ENCODE data around the gene FCAMR. TPM values are rescaled to one million over a fixed set of nuclear protein-coding genes. Genes with fewer than 3 reads are reported as not detected.

FCAMR gene
- total RNA-seq: 1 to 10 TPM in 1 of 2 donors, not detected in 1; 2.3 TPM

GRCh38 chr1:206970446-206970845, at the start of gene FCAMR:
FCAMR (minus strand) TSS chr1:206970460; CDS start chr1:206970125, 335 bp downstream.
- 86% methylated on average over 2 of the region's 2 CpGs for WGBS
- no peak for DNase-seq (ENCODE audit: low spot score)
- Histone ChIP-seq H3K27me3 (replicated peaks; ENCODE audit: insufficient read depth) (no peaks in the 10 kb centered on the region), H3K4me1 (replicated peaks) (no peaks in the 10 kb centered on the region), H3K9me3 (no peaks in the 10 kb centered on the region), H3K27ac (no peak within 1 kb of the TSS), H3K4me3 (no peak within 1 kb of the TSS), H3K36me3 (no peaks in the 10 kb centered on the region)
- intact Hi-C loops (cut with DNase I): loop anchor here (10.0 kb wide), 1 partner anchor 476 kb away; no protein-coding TSS in a partner anchor
- TF ChIP-seq POLR2A (IDR thresholded peaks at IDR 0.05) (no peak), POLR2AphosphoS5 (IDR thresholded peaks at IDR 0.05) (no peak)
- TF ChIP-seq, protein P1, sequence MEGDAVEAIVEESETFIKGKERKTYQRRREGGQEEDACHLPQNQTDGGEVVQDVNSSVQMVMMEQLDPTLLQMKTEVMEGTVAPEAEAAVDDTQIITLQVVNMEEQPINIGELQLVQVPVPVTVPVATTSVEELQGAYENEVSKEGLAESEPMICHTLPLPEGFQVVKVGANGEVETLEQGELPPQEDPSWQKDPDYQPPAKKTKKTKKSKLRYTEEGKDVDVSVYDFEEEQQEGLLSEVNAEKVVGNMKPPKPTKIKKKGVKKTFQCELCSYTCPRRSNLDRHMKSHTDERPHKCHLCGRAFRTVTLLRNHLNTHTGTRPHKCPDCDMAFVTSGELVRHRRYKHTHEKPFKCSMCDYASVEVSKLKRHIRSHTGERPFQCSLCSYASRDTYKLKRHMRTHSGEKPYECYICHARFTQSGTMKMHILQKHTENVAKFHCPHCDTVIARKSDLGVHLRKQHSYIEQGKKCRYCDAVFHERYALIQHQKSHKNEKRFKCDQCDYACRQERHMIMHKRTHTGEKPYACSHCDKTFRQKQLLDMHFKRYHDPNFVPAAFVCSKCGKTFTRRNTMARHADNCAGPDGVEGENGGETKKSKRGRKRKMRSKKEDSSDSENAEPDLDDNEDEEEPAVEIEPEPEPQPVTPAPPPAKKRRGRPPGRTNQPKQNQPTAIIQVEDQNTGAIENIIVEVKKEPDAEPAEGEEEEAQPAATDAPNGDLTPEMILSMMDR (IDR thresholded peaks at IDR 0.05): no peak

- no peak for TF ChIP-seq POLR2A (IDR thresholded peaks at IDR 0.05)
- TF ChIP-seq, protein P1 (IDR thresholded peaks at IDR 0.05): no peak
- TF ChIP-seq POLR2AphosphoS5 (IDR thresholded peaks at IDR 0.05): no peak
- peaks cover 0 to 3% of the 10 kb centered on the region in 2 donors for H3K36me3 ChIP-seq
- H3K27me3 ChIP-seq (replicated peaks; ENCODE audit: insufficient read depth): no peaks in the 10 kb centered on the region
- H3K9me3 ChIP-seq: no peaks in the 10 kb centered on the region
- H3K4me3 ChIP-seq: no peak overlapping the region
- peaks cover 9% of the 10 kb centered on the region for H3K4me1 ChIP-seq (replicated peaks)
- peak overlapping the region; percentile 38 to 41 for H3K27ac ChIP-seq
- no peak for DNase-seq (ENCODE audit: low spot score)
- intact Hi-C loops (cut with DNase I): no loop called here
- 62% methylated on average over 2 of the region's 2 CpGs for WGBS
These were observed 49.4 kb upstream of the FCAMR start for GRCh38 chr1:207019661-207020060.

DNA sequence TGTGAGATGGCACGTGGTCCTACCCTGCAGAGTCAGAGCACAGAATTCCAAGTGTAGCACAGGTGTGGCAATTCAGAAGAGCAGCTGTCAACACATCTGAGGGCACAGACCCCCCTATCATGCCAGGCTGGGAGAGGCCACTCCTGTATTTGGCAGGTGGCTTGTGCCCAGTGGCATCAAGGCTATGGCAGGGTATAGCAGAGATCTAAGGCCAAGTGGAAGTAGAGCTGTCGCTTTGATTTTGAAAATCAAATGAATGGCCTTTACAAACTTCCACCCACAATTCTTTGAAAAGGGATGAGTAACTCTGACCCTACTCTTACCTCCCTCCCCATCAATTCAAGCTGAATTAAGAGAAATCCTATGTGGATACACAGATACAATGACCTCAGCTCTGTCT, 48.9 kb upstream of the FCAMR start:
- Histone ChIP-seq H3K4me3 (no peak overlapping the region), H3K27ac (peak overlapping the region; percentile 10 to 41), H3K27me3 (replicated peaks; ENCODE audit: insufficient read depth) (no peaks in the 10 kb centered on the region), H3K9me3 (no peaks in the 10 kb centered on the region), H3K4me1 (replicated peaks) (peaks cover 4% of the 10 kb centered on the region), H3K36me3 (peaks cover 0 to 3% of the 10 kb centered on the region in 2 donors)
- intact Hi-C loops (cut with DNase I): no loop called here
- TF ChIP-seq POLR2AphosphoS5 (IDR thresholded peaks at IDR 0.05): no peak
- no peak for TF ChIP-seq POLR2A (IDR thresholded peaks at IDR 0.05)
- TF ChIP-seq, protein P1 (IDR thresholded peaks at IDR 0.05): no peak
- no peak for DNase-seq (ENCODE audit: low spot score)
- WGBS: 91% methylated on average over 2 of the region's 2 CpGs

DNA sequence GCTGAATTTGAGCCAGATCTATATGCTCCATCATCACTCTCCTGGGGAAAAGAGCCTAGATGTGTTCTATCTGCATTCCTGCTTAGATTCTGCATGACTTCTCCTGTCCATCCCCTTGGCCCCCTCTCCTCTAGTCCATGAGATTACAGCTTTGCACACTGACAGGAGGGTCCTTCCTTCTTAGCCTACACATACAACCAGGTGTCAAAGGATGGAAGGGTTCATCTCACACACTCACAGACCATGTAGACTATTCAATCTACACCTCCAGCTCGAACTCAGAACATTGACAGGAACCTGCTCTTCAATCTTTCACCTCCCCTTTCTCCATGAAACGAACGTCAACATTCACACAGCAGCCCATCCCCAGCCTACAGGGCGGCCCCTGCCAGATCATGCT, 48.4 kb upstream of the FCAMR start:
- H3K36me3 ChIP-seq: peaks cover 0 to 3% of the 10 kb centered on the region in 2 donors
- no peak overlapping the region for H3K4me3 ChIP-seq
- H3K27me3 ChIP-seq (replicated peaks; ENCODE audit: insufficient read depth): no peaks in the 10 kb centered on the region
- WGBS: 84% methylated on average over 4 of the region's 4 CpGs
- no peaks in the 10 kb centered on the region for H3K9me3 ChIP-seq
- TF ChIP-seq, protein P1 (IDR thresholded peaks at IDR 0.05): no peak
- no peak for TF ChIP-seq POLR2AphosphoS5 (IDR thresholded peaks at IDR 0.05)
- no peak for TF ChIP-seq POLR2A (IDR thresholded peaks at IDR 0.05)
- no peaks in the 10 kb centered on the region for H3K4me1 ChIP-seq (replicated peaks)
- H3K27ac ChIP-seq: peak overlapping the region; percentile 10 to 41
- intact Hi-C loops (cut with DNase I): no loop called here
- DNase-seq (ENCODE audit: low spot score): no peak
